Measurements from ENCODE around the gene OR10C1. TPM values are rescaled to one million over a fixed set of nuclear protein-coding genes. Genes with fewer than 3 reads are reported as not detected.

OR10C1 gene
- total RNA-seq, 1 experiment from 2014 or later: not detected

GRCh38 chr6:29477923-29478450, 38.9 kb downstream of the OR10C1 start:
- Histone ChIP-seq H2AFZ (no peak overlapping the region), H3K79me2 (ENCODE audit: low read depth) (no peaks in the 10 kb centered on the region), H3F3A (ENCODE audit: insufficient read depth, low read depth) (no peaks in the 10 kb centered on the region), H3K4me2 (no peak overlapping the region), H3K27ac (no peak overlapping the region), H3K9me3 (ENCODE audit: insufficient read depth, low read depth) (no peaks in the 10 kb centered on the region), H3K36me3 (ENCODE audit: low read depth) (no peaks in the 10 kb centered on the region), H3K4me1 (replicated peaks; ENCODE audit: insufficient read depth) (no peaks in the 10 kb centered on the region), H3K27me3 (ENCODE audit: insufficient read depth, low read depth) (no peaks in the 10 kb centered on the region; the same call in none of the 2 replicates), H3K9me2 (ENCODE audit: insufficient read depth) (no peaks in the 10 kb centered on the region), H4K20me1 (ENCODE audit: insufficient read depth) (no peaks in the 10 kb centered on the region), H3K4me3 (no peak overlapping the region)
- CTCF ChIA-PET: no interaction called here
- intact Hi-C loops (cut with micrococcal nuclease; ENCODE audit: unreplicated experiment): no loop called here
- POLR2A ChIA-PET (ENCODE audit: unreplicated experiment): no interaction called here
- no TSS peak for BruUV-seq (replicated peaks)
- DNase-seq: no peak
- no peak for TF ChIP-seq CTCF (conservative IDR thresholded peaks at IDR 0.05)
- no peak for TF ChIP-seq EZH2 (IDR thresholded peaks at IDR 0.05; ENCODE audit: low read depth)

DNA sequence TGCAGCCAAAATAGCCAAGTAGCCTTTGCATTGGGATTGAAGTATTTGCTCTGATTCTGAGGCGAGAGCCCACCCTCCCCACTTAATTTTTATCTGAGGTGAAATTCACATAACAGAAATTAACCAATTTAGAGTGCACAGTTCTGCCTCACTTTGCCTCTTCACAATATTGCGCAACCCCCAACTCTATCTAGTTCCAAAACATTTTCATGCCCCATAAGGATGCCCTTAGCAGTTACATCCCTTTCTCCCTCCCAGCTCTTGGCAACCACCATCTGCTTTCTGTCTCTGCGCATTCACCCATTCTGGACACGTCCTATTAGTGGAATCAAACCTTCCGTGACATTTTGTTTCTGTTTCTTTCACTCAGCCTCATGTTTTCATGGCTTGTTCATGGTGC, 39.6 kb downstream of the OR10C1 start:
- TF ChIP-seq CTCF (conservative IDR thresholded peaks at IDR 0.05): no peak
- no peak for TF ChIP-seq EZH2 (IDR thresholded peaks at IDR 0.05; ENCODE audit: low read depth)
- no peaks in the 10 kb centered on the region for H3K9me2 ChIP-seq (ENCODE audit: insufficient read depth)
- no peaks in the 10 kb centered on the region for H4K20me1 ChIP-seq (ENCODE audit: insufficient read depth)
- no TSS peak for BruUV-seq (replicated peaks)
- H3K36me3 ChIP-seq (ENCODE audit: low read depth): no peaks in the 10 kb centered on the region
- intact Hi-C loops (cut with micrococcal nuclease; ENCODE audit: unreplicated experiment): no loop called here
- H3K4me1 ChIP-seq (replicated peaks; ENCODE audit: insufficient read depth): no peaks in the 10 kb centered on the region
- H3F3A ChIP-seq (ENCODE audit: insufficient read depth, low read depth): no peaks in the 10 kb centered on the region
- no peak overlapping the region for H3K4me2 ChIP-seq
- POLR2A ChIA-PET (ENCODE audit: unreplicated experiment): no interaction called here
- H3K9me3 ChIP-seq (ENCODE audit: insufficient read depth, low read depth): no peaks in the 10 kb centered on the region
- no peaks in the 10 kb centered on the region; the same call in 1 of the 2 replicates for H3K27me3 ChIP-seq (ENCODE audit: insufficient read depth, low read depth)
- no peak overlapping the region for H2AFZ ChIP-seq
- no peak overlapping the region for H3K4me3 ChIP-seq
- DNase-seq: no peak
- CTCF ChIA-PET: no interaction called here
- no peaks in the 10 kb centered on the region for H3K79me2 ChIP-seq (ENCODE audit: low read depth)
- H3K27ac ChIP-seq: no peak overlapping the region

DNA sequence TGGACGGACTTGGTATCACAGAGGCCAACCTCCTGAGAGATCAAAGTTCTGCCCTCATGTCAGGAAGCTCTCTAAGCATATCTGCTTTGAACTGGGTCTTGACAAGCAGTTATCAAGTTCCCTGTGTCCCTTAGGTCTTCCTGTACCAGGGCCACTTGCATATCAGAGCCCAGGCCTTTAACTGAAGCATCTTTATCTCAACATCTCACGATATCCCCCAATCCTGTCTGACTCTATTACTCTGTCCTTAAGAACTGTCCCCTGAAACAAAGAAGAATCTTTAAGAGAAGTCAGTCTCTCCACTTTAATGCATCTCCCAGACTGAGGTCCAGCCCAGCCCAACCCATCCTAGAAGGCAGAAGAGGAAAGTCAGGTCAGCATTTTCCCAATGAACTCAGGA, 40.5 kb downstream of the OR10C1 start:
- no peaks in the 10 kb centered on the region for H3K9me2 ChIP-seq (ENCODE audit: insufficient read depth)
- no peak for DNase-seq
- TF ChIP-seq EZH2 (IDR thresholded peaks at IDR 0.05; ENCODE audit: low read depth): no peak
- TF ChIP-seq CTCF (conservative IDR thresholded peaks at IDR 0.05): no peak
- no peak overlapping the region for H3K27ac ChIP-seq
- H3K27me3 ChIP-seq (ENCODE audit: insufficient read depth, low read depth): no peaks in the 10 kb centered on the region; the same call in 1 of the 2 replicates
- no peaks in the 10 kb centered on the region for H3K9me3 ChIP-seq (ENCODE audit: insufficient read depth, low read depth)
- H3K4me1 ChIP-seq (replicated peaks; ENCODE audit: insufficient read depth): no peaks in the 10 kb centered on the region
- H2AFZ ChIP-seq: no peak overlapping the region
- CTCF ChIA-PET: no interaction called here
- POLR2A ChIA-PET (ENCODE audit: unreplicated experiment): no interaction called here
- no peaks in the 10 kb centered on the region for H3K79me2 ChIP-seq (ENCODE audit: low read depth)
- H3K36me3 ChIP-seq (ENCODE audit: low read depth): no peaks in the 10 kb centered on the region
- no peak overlapping the region for H3K4me2 ChIP-seq
- no peaks in the 10 kb centered on the region for H3F3A ChIP-seq (ENCODE audit: insufficient read depth, low read depth)
- no peaks in the 10 kb centered on the region for H4K20me1 ChIP-seq (ENCODE audit: insufficient read depth)
- H3K4me3 ChIP-seq: no peak overlapping the region
- BruUV-seq (replicated peaks): no TSS peak
- intact Hi-C loops (cut with micrococcal nuclease; ENCODE audit: unreplicated experiment): no loop called here

Data from PC-9 (cell line).